Subcutaneous abdominal adipose tissue (tissue), 5 donors: ENCODE results near the gene MAP7.
"Not testable (repeated sequence)": the region's sequence is repeated elsewhere in the genome, so short reads cannot be mapped to it uniquely, and the experiment has no call there.

ENCODE experiments used
- H3K27ac ChIP-seq: one replicate; pipeline ENCODE4 v1.7.0; 2013; ENCODE audit warnings: low read depth, mild to moderate bottlenecking, inconsistent platforms, low read length, moderate library complexity
- H3K27me3 ChIP-seq, 5 donors: one replicate each; pipeline ENCODE4 v1.7.0; 2013; ENCODE audit warnings: low read length in 5 of 5, inconsistent platforms in 1 of 5; ENCODE audit not compliant: control insufficient read depth in 5 of 5, insufficient read depth in 4 of 5
- H3K36me3 ChIP-seq, 5 donors: one replicate each; pipeline ENCODE4 v1.7.0; 2013; ENCODE audit warnings: low read length in 5 of 5; ENCODE audit not compliant: control insufficient read depth in 5 of 5, insufficient read depth in 5 of 5
- H3K4me1 ChIP-seq, 5 donors: one replicate each; pipeline ENCODE4 v1.7.0; 2013; ENCODE audit warnings: low read length in 5 of 5, mild to moderate bottlenecking in 3 of 5, moderate library complexity in 1 of 5; ENCODE audit not compliant: control insufficient read depth in 5 of 5, insufficient read depth in 5 of 5
- H3K4me3 ChIP-seq, 5 donors: one replicate each; pipeline ENCODE4 v1.7.0; 2013; ENCODE audit warnings: low read length in 5 of 5, low read depth in 1 of 5
- H3K9ac ChIP-seq, 5 donors: one replicate each; pipeline ENCODE4 v1.7.0; 2013; ENCODE audit warnings: low read length in 5 of 5, mild to moderate bottlenecking in 4 of 5, moderate library complexity in 3 of 5
- H3K9me3 ChIP-seq, 5 donors: one replicate each; pipeline ENCODE4 v1.7.0; 2013; ENCODE audit warnings: low read length in 5 of 5; ENCODE audit not compliant: control insufficient read depth in 5 of 5
- donor health status: healthy.
- donor health status: healthy.
- donor health status: healthy.
- donor health status: healthy.
- donor health status: healthy.

MAP7 gene

DNA sequence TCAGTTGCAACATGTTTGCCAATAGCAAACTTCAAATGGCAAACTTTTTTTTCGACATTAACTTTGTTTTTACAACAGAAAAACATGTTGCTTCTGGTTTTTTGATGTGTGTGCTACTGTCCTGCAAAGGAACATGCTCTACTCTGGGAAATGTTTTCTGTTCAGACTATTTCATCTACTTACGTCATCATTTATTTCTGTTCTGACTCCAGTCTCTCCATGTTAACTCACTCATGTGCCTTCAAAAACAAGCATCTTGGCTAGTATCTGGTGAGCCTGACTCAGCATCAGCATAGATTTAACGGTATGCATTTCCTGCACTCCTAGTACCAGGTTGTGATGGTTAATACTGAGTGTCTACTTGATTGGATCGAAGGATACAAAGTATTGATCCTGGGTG, 36.1 kb upstream of the MAP7 start:
- Histone ChIP-seq H3K4me3 (no peak overlapping the region), H3K27me3 (no peaks in the 10 kb centered on the region), H3K4me1 (peaks cover 0 to 20% (median 8%) of the 10 kb centered on the region in 5 donors), H3K9me3 (no peaks in the 10 kb centered on the region), H3K36me3 (peaks cover 12 to 36% (median 31%) of the 10 kb centered on the region in 5 donors), H3K9ac (no peak overlapping the region), H3K27ac (peak overlapping the region; percentile 25)

DNA sequence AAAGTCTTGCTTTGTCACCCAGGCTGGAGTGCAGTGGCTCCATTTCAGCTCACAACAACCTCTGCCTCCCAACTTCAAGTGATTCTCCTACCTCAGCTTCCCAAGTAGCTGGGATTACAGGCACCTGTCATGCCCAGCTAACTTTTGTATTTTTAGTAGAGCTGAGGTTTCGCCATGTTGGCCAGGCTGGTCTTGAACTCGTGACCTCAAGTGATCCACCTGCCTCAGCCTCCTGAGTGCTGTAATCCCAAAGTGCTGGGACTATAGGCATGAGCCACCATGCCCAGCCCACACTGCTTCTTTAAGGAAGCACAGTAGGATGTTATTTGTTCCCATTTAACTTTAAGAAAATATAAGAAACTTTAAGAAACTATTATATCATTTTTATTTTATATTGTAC, 35.3 kb upstream of the MAP7 start:
- not testable (repeated sequence) for H3K27ac ChIP-seq, H3K27me3 ChIP-seq, H3K4me3 ChIP-seq, H3K9me3 ChIP-seq, H3K9ac ChIP-seq
- H3K36me3 ChIP-seq, result peaks cover 12 to 35% (median 25%) of the 10 kb centered on the region in 5 donors
- H3K4me1 ChIP-seq, result peaks cover 0 to 20% (median 8%) of the 10 kb centered on the region in 5 donors

DNA sequence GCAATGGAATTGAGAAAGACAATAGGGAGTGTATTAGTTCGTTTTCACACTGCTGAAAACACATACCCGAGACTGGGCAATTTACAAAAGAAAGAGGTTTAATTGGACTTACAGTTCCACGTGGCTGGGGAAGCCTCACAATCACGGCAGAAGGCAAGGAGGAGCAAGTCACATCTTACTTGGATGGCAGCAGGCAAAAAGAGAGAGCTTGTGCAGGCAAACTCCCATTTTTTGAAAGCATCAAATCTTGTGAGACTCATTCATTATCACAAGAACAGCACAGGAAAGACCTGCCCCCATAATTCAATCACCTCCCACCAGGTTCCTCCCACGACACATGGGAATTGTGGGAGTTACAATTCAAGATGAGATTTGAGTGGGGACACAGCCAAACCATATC, 34.1 kb upstream of the MAP7 start:
- H3K9me3 ChIP-seq, H3K27me3 ChIP-seq, H3K9ac ChIP-seq, H3K4me3 ChIP-seq: not testable (repeated sequence)
- peaks cover 13 to 40% (median 22%) of the 10 kb centered on the region in 5 donors for H3K36me3 ChIP-seq
- peak overlapping the region; percentile 79 for H3K27ac ChIP-seq
- H3K4me1 ChIP-seq, result peaks cover 0 to 24% (median 8%) of the 10 kb centered on the region in 5 donors

DNA sequence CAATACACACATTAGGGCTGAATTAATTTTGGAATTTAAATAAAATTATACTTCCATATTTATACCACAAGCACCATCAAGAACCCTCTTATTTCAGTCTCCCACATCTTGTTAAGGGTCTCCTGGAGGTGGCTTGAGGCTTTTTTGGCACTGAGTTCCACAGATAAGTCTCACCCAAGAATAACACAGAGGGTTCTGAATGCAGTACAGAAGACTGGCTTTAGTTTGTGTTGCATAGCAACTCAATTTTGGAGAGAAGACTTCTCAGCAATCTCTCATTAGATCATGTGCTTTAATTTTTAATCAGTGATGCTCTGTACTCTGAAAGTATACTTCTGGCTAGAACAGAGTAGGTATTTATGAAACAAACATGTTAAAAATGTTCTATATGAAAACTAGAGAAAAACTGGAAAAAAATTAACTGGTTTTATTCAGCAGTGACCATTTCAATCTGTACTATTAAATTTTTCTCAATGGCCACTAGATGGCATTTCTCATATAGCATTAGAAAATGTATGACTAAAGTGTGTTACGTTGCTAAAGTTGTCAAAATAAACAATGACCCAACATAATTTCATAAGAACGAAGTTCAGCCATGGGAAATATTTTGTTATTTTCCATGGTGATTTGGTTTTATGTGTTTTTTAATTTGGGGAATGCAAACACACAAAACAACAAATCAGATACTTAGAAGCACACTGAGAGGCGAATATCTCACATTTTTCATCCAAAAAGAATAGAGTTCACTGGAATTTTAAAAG, 32.7 kb upstream of the MAP7 start:
- peak overlapping the region in 1 of 5 donors; percentile 27 for H3K9ac ChIP-seq
- no peaks in the 10 kb centered on the region for H3K9me3 ChIP-seq
- no peak overlapping the region for H3K4me3 ChIP-seq
- H3K27me3 ChIP-seq, result no peaks in the 10 kb centered on the region
- H3K4me1 ChIP-seq, result peaks cover 0 to 24% (median 8%) of the 10 kb centered on the region in 5 donors
- peaks cover 16 to 41% (median 20%) of the 10 kb centered on the region in 5 donors for H3K36me3 ChIP-seq
- H3K27ac ChIP-seq, result peak overlapping the region; percentile 79

DNA sequence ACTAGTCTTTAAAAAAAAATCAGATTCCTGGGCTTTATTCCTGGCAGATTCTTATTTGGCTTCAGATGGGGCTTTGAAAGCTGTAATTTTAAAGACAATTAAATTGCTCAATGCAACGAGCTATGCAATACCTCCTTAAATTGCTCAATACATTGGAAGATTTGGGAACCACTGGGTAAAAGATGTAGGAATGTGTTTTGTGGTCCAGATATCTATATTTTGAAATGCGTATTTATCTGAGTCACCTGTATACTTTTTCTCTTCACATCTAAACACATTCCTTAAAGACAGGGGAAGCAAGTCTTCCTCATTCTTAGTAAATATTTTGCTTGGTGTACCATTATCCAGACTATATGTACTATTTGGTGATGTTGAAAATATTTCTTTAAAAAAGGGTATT, 29.6 kb upstream of the MAP7 start:
- Histone ChIP-seq H3K4me1 (peaks cover 0 to 17% (median 8%) of the 10 kb centered on the region in 5 donors), H3K36me3 (peaks cover 22 to 49% (median 30%) of the 10 kb centered on the region in 5 donors), H3K27me3 (no peaks in the 10 kb centered on the region), H3K9ac (no peak overlapping the region), H3K4me3 (no peak overlapping the region), H3K9me3 (no peaks in the 10 kb centered on the region), H3K27ac (no peak overlapping the region)

DNA sequence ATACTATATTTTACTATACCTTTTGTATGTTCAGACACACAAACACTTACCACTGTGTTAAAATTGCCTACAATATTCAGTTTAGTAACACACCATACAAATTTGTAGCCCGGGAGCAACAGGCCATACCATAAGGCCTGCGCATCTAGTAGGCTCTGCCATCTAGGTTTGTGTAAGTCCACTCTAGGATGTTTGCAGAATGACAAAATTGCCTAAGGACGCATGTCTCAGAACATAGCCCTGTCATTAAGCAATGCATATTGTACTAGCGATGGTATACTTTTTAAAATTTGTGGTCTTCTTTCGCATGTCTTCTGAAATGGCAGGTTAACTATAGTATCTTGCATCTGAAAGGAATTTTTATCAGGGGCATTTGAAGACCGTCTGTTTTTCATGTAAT, 26.6 kb upstream of the MAP7 start:
- Histone ChIP-seq H3K9me3 (no peaks in the 10 kb centered on the region), H3K27me3 (no peaks in the 10 kb centered on the region), H3K4me3 (no peak overlapping the region), H3K27ac (no peak overlapping the region), H3K4me1 (peaks cover 0 to 5% (median 0%) of the 10 kb centered on the region in 5 donors), H3K9ac (no peak overlapping the region), H3K36me3 (peaks cover 21 to 57% (median 33%) of the 10 kb centered on the region in 5 donors)

DNA sequence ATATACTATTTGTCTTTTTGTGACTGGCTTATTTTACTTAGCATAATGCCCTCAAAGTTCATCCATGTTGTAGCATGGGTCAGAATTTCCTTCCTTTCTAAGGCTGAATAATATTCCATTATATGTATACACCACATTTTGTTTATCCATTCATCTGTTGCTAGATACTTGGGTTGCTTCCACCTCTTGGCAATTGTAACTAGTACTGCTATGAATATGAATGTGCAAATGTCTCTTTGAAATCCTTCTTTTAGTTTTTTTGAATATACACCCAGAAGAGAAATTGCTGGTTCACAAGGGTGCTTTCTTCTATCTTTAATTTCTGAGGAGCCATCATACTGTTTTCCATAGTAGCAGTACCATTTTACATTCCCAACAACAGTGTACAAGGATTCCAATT, 21.3 kb upstream of the MAP7 start:
- H3K36me3 ChIP-seq, result peaks cover 9 to 33% (median 23%) of the 10 kb centered on the region in 5 donors

DNA sequence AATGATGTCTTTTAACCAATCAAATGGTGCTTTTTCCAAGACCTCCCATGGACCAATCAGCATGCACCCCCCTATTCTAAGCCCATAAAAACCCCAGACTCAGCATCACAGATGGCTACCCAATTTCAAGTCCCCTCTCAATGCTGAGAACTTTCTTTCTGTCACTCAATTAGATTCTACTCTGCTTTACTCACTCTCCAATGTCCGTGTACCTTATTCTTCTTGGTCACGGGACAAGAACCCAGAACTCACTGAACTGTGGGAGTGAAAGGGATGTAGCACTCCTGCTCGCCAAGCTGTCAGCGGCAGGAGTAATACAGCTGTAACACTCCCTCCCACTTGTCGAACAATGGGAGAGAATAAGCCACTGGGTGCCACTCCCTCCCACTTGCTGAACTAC, 20.8 kb upstream of the MAP7 start:
- no peak overlapping the region for H3K4me3 ChIP-seq
- peaks cover 11 to 36% (median 23%) of the 10 kb centered on the region in 5 donors for H3K36me3 ChIP-seq
- H3K27me3 ChIP-seq, result no peaks in the 10 kb centered on the region
- peaks cover 0 to 6% (median 3%) of the 10 kb centered on the region in 5 donors for H3K9me3 ChIP-seq
- no peak overlapping the region for H3K27ac ChIP-seq
- H3K9ac ChIP-seq, result no peak overlapping the region
- H3K4me1 ChIP-seq, result peaks cover 0 to 2% (median 0%) of the 10 kb centered on the region in 5 donors

More for the DNA sequence above, 21.3 kb upstream of the MAP7 start:
- no peak overlapping the region for H3K27ac ChIP-seq
- H3K4me3 ChIP-seq, result no peak overlapping the region
- peaks cover 0 to 2% (median 0%) of the 10 kb centered on the region in 5 donors for H3K4me1 ChIP-seq
- H3K27me3 ChIP-seq, result no peaks in the 10 kb centered on the region
- peaks cover 0 to 6% (median 3%) of the 10 kb centered on the region in 5 donors for H3K9me3 ChIP-seq
- no peak overlapping the region for H3K9ac ChIP-seq

DNA sequence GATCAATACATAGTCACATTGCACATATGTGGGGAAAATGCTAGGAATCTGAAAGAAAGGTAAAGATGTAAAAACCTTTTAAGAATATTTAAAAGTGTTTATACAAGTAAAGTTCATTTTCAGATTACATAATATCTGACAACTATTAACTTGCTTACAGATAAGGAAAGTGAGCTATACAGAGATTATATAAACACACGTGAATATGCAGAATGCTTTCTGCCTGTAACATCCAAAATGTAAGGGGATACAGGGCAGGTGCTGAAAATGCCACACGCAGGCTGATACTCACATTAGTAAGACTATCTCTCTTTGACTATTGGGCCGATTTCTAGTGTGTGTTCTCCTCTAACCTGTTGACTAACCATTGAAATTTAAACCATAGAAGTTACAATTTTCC, 17.9 kb upstream of the MAP7 start:
- no peak overlapping the region for H3K27ac ChIP-seq
- peaks cover 0 to 6% (median 0%) of the 10 kb centered on the region in 5 donors for H3K4me1 ChIP-seq
- peaks cover 7 to 21% (median 14%) of the 10 kb centered on the region in 5 donors for H3K36me3 ChIP-seq
- H3K9me3 ChIP-seq, result peaks cover 0 to 6% (median 3%) of the 10 kb centered on the region in 5 donors
- H3K27me3 ChIP-seq, result no peaks in the 10 kb centered on the region
- no peak overlapping the region for H3K9ac ChIP-seq
- no peak overlapping the region for H3K4me3 ChIP-seq

DNA sequence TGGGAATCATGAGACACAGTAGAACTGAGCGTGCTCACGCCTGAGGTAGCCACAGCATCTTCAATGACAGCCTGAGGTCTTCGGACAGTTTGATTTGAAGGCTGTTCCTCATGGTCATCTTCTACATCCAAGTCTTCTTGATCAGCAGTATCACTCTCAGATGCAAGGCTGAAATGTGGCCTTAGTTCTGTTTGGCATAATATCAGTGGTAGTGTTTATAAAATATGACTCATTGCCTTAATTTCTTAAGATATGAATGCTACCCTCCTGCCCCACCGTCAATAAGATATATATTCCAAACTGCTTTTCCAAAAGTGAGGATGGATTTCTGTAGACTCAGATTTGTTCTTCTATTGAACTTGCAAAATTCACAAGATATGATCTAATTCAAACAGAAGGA, 17.5 kb upstream of the MAP7 start:
- H3K27ac ChIP-seq, result no peak overlapping the region
- no peak overlapping the region for H3K9ac ChIP-seq
- H3K4me1 ChIP-seq, result peaks cover 0 to 6% (median 0%) of the 10 kb centered on the region in 5 donors
- H3K27me3 ChIP-seq, result no peaks in the 10 kb centered on the region
- peaks cover 5 to 20% (median 12%) of the 10 kb centered on the region in 5 donors for H3K36me3 ChIP-seq
- peaks cover 0 to 6% (median 3%) of the 10 kb centered on the region in 5 donors for H3K9me3 ChIP-seq
- no peak overlapping the region for H3K4me3 ChIP-seq
